ENCODE results near the gene IRX4.

Gene IRX4

DNA sequence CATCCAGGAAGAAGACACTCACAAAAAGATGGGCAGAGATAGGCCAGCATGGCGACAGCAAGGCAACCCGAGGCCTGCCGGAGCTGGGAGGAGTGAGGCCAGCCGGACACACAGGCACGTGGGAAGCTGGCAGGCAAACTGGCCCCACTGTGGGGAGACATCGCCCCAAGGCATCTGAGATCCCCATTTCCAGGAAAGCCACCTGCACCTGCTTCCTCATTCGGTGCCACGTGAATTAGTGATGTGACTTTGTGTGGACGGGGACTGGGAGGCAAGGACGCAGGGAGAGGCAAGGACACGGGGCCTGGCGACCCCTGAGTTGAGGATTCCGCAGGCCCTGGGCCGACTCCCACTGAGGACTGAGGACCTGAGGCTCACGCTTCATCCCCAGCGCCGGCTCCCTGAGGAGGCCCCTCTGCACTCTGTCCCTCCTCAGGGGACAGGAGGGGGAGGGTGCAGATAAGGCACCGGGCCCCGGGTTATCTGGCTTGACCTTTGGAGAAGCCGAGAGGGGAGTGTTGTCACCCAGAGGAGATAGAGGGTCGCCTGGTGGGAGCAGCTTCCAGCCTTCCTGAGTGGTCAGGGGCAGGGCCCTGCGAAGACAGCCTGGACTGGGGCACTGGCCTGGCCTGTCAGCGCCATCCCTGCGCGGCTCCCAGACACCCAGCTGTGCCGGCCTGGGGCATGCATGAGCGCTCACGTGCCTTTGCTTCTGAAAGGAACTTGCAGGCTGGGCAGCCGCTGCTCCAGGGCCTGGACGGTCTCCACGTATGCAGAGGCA is 41.8 kb downstream of the IRX4 start:
- in situ Hi-C loops (cut with MboI; ENCODE audit: low sequenced_read_pairs), result no loop called here

DNA sequence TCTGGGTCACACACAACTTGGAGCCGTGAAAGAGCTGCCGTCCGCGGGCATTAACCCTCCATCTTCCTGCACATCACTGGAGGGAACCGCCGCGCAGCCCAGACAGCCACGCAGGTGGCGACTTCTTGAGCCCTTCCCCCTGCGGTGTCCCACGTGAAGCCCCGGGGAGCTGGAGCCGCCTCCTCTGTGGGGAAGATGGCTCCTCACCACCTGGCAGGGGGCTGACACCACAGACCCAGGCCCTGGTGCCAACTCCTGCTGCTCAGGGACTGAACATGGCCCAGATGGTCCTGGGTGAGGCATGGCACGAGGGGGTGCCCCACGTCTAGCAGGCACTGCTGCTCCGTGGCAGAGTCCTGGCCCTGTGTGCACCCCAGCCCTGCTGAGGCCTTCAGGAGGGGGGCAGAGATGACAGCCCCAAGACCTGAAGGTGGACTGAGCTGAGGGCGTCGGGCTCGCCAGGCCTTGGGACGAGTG is 42.6 kb downstream of the IRX4 start:
- in situ Hi-C loops (cut with MboI; ENCODE audit: low sequenced_read_pairs), result no loop called here

DNA sequence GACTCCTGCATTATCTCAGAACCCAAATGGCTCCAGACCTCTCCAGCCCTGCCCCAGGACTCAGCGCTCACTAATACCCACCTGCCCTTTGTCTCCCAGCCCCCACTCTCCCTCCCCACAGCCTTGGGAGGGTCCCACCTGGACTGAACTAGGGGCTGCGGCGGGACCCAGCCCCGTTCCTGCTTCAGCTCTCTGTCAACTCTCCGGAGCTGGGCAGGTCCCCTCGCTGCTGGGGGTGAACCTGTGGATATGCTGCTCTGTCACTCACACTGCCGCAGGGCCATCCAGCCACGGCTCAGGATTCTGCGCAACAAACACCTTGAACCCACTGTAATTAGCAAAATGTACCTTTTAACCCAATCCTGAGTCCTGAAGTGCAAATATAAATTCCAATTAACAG is 44.7 kb downstream of the IRX4 start:
- in situ Hi-C loops (cut with MboI; ENCODE audit: low sequenced_read_pairs), result no loop called here

DNA sequence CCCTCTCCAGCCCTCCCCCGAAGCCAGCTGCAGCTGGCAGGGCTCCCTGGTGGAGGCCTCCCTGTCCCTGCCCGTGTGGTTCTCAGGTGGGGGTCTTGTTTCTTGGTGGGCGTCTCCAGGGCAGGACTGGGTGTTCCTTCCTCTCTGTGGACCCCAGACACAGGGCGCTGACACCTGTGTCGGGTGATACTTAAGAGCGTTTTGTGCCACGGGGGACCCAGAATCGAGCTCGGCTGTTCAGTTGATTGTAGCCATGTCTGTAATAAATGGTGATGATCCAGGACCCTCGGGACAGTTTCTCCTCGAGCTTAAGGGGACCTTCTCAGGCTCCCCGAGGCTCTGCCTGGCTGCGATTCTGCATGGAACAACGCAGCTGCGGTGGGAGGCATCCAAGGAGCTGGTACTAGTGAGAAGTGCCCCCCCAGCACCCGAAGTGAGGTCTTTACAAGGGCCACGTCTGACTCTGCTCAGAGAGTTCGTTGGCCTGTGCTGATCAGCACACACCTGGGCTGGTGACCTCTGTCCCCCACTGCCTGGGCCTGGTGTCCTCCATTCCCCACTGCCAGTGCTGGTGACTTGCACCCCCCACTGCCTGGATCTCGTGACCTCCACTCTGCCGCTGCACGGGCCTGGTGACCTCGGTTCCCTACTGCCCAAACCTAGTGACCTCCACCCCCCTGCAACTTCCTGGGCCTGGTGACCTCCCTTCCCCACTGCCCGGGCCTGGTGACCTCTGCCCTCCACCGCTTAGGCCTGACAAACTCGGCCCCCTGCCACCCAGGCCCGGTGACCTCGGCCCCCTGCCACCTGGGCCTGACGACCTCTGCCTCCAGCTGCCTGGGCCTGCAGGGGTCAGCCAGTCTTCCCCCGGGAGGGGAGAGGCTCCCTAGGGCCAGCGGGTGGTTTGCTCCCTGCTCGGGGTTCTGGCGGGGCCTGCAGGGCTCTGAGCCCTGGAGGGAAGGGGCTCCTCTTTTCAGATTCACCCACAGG is 45.5 kb downstream of the IRX4 start:
- in situ Hi-C loops (cut with MboI; ENCODE audit: low sequenced_read_pairs), result no loop called here

DNA sequence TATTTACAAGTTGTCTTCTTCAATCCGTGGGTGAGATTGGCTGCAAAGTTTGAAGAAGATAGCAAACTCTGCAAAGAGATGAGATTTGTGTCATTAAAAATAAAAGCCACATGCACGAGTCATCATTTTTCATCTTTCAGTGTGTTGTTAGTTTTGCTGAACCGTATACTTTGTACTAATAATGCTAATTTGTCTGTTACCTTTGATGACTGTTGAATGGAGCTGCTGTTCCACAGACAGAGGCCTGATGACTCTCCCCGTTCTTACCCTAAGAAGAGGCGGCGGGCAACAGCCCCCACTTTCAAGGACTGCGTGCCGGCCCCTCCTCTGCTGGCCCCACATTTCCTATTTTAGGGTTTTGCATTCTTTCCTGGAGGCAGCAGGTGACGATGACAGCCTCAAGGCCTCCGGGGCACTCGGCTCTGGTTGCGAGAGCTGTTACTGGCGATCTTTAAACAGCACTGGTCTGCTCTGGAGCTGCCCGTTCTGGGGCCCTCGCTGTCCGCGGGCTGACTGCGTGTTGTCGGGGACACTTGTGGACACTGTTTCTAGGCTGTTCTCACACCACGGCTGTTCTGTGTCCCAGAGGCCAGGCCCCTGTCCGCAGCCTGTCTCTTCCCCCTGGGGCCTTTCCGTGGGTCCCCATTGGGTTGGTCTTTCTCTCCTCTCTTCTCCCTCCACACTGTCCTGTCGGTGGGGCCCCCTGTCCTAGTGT is 46.4 kb downstream of the IRX4 start:
- in situ Hi-C loops (cut with MboI; ENCODE audit: low sequenced_read_pairs), result no loop called here

DNA sequence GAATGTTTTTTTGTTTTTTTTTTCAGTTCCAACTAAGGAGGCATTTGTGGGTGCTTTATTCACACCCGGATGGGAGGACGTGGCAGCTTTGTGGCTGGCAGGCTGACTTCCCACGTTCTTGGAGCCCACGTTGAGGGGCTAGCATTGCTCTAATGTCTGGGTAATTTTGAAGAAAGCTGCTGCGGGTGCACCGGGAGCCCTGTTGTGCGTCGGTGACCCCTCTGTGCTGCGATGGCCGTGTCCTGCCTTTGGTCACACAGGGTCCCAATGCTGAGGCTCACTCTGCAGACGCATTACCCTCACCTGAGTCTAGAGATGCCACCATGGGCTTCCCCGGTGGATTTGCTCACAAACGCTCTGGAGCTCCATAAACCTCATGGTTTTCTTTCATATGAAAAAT is 47.3 kb downstream of the IRX4 start:
- in situ Hi-C loops (cut with MboI; ENCODE audit: low sequenced_read_pairs), result no loop called here

DNA sequence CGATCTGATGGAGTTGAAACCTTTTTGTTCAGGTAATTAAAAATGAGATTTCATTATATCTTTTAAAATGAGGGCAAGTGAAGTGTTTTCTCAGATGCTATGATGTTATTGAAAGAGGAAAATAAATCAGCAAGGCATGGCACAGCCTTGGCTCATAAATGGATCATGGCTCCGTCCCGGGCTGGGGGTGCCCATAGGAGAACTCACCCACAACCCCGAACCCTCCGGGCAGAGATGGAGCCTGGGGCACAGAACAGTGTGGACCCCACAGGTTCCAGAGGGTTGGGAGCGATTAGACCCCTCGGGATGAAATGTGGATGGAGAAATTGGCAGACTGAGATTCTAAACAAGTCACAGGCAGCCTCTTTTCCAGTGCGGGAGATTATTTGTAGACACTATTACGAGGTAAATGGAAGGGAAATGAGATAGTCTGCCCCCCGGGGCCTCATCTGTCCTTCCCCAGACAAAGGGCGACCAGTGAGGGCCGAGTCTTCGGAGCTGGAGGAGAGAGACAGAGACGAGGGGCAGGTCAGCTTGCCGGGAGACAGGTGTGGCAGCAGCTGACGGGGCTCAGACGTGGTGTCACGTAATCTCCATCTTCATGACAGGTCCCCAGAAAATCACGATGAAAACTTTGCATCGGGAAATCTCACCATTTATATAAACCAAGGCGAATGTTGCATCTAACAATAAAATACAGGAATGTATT is 47.9 kb downstream of the IRX4 start:
- in situ Hi-C loops (cut with MboI; ENCODE audit: low sequenced_read_pairs), result no loop called here

DNA sequence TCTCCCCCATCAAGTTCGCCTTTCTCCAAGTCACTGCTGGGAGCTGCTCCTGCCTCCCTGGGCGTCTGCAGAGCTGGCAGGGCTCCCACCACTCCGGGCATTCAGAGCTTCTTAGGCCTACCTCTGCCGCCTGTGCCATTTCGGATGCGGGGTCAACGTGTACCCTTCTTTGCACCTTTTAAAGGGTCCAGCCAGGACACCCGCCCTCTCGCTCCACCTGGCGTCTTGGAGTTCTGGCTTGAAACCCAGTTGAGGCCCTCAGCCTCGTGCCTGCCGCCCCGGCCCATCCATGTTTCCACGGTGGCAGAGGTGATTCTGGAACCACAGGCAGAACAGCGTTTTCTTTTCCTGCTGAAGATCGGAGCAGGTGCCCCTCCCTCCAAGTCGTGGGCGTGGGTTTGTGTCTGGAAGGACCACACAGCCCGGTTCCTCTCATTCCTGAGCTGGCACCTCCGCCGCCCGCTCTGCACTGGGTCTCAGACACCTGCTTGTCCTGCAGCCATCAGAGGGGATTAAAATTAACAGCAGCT is 48.6 kb downstream of the IRX4 start:
- in situ Hi-C loops (cut with MboI; ENCODE audit: low sequenced_read_pairs), result no loop called here

DNA sequence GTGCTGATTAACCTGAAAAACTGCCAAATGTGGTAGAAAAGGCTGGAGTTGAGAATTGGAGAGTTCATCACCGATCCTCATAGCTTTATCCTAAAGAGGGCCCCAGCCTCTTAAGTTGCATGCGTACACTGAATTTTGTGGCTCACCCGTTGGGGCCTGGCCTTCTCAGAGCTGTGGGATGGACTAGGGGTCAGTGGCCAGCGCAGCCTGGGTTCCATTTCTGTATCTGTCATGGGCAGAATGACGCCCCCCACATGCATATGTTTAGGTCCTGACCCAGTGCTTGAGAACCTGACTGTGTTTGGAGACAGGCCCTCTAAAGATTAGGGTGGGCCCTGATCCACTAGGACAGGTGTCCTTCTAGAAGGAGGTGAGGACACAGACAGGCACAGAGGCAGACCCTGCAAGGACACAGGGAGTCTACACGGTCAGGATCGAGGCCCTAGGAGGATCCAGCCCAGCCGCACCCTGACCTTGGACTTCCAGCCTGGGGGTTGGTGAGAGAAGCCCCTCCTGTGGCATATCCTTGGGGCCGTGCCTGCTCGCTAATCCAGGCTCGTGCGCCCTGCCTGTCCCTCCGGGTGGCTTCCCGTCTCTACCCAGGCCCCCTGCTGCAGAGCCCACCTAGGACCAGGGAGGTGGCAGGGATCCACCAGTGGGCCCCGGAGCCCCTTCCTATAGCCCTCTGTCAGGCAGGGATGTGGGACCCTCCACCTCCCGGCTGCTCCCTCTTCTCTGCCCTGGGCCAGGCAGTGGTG is 49.3 kb downstream of the IRX4 start:
- in situ Hi-C loops (cut with MboI; ENCODE audit: low sequenced_read_pairs), result no loop called here

DNA sequence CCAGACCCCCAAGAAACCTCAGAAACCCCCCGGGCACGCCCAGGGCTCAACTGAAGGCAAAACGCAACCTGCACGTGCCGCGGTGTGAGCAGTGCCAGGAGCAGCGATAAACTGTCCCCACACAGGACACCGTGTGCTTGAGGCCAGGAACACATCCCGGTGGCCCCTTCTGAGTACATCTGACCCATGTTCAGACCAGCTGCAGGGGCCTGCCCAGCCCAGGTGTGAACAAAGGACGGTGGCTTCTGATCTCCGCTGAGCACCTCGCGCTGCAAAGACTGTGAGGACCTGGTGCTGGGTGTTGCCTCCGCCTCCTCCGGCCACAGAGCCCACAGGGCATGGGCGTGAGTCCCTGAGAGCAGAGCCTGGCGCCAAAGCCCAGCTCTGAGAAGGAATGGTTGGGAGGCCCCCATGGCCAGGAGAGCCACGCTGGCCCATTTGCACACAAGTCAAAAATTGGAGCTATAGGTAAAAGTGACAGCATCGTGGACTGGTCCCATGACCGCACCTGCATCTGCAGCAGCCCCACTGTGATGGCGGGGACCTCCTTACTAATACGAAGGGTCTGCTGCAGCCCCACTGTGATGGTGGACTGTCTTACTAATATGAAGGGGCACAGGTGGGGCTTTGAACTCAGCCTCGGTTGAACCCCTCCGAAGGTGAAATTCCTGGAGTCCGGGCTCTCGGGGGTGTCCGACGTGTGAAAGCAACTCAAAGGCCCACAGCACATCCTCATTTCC is 50.0 kb downstream of the IRX4 start:
- in situ Hi-C loops (cut with MboI; ENCODE audit: low sequenced_read_pairs), result no loop called here

DNA sequence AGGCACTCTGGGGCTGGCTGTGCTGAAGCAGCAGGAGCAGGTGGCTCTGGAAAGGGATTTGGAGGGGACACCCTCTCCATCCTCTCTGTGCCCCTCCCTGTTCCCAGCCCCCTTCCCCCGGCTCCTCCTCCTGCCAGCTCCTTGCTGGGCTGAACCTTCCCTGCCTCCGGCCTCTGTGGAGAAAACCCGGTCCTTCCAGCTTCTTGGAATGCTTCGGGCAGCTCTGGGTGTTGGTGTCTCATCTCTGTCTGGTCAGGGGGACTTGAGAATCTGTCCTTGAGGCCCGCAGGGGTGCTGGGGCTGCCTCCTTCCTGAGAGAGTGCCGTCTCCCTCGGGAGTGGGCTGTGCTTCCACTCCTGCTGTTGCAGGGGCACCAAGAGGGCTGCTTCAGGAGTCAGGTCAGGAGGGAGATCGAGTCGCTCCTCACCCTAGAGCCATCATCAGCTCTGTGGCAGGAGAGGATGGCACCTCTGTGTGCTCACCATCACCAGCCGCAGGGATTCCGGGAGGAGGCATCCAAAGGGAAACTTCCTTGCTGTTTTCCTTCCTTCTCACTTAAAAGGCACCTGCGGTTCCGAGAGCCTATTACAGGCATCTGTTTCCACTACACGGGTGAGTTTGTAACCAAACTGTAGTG is 50.9 kb downstream of the IRX4 start:
- in situ Hi-C loops (cut with MboI; ENCODE audit: low sequenced_read_pairs), result no loop called here

DNA sequence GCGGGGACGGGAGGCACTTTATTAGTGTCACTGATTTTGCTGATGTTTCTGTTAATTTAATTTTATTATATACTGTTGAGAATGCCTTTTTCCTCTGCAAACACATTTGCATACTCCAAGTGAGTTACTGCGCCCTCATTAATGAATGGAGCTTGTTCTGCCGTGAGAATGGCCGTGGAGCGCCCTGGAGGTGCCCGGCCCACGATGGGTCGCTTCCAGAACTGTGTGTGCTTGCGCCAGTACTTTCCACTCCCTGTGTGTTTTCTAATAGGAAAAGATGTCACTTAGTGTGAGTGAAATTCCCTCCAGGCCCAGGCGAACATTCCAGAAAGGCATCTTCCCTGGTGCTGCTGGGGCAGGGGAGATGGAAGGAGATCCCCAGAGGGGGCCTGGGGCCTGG is 51.5 kb downstream of the IRX4 start:
- in situ Hi-C loops (cut with MboI; ENCODE audit: low sequenced_read_pairs), result no loop called here

DNA sequence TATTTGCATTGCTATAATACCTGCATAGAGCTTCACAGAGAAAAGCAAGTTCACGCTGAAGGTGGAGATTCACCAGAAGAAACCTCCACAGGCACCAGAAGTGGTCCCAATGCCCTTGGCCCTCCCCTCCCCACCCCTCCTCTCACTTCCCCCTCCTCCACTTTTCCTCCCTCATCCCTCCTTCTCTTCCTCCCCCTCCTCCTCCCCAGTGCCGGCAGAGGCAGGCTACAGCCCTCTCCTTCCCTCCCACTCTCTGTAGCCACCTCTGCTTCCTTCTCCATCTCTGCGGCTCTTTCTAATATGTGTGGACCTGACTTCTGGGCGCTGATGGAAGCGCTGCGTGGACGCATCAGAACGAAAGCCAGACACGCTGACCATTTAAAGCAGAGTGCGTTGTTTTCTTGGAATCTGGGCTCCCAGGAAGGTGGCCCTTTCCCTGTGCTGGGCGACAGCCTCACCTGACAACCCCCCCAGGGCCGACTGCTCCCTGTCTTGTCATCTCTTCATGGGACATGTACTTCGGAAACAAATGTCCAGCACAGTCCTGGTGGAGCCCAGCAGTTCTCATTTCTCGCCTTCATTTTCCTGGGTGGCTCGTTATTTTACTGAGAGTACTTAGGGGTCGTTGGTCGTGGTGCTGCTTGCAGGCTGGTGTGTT is 52.0 kb downstream of the IRX4 start:
- in situ Hi-C loops (cut with MboI; ENCODE audit: low sequenced_read_pairs), result no loop called here

DNA sequence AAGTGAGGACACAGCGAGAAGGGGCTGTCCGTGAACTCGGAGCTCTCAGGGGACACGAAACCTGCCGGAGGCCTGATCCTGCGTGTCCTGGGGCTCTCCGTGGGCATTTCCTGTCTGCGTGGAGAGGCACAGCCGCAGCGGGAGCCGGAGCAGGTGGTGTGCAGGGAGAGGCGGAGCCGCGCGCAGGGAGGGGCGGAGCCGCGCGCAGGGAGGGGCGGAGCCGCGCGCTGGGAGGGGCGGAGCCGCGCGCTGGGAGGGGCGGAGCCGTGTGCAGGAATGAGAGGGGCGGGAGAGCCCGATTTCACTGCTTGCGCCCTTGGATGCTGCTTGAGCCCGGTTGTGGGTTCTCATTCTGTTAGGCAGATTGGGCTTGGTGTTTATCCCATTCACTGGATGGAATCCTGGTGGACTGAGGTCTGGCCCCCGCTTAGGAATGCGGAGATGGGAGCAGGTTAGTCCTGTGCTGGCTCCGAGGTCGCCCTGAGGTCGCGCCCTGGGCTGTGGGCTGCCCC is 54.8 kb downstream of the IRX4 start:
- in situ Hi-C loops (cut with MboI; ENCODE audit: low sequenced_read_pairs), result no loop called here

All from HL-60/S4 (cell line).